NCI-H774 (cell line): ENCODE results near the gene PYGO2.
"Not testable (repeated sequence)": the region's sequence is repeated elsewhere in the genome, so short reads cannot be mapped to it uniquely, and the experiment has no call there.

ENCODE experiments used
- DNase-seq: peaks from one replicate; lab custom pipeline; 2025; lab: John Stamatoyannopoulos, UW

The PYGO2 gene

DNA sequence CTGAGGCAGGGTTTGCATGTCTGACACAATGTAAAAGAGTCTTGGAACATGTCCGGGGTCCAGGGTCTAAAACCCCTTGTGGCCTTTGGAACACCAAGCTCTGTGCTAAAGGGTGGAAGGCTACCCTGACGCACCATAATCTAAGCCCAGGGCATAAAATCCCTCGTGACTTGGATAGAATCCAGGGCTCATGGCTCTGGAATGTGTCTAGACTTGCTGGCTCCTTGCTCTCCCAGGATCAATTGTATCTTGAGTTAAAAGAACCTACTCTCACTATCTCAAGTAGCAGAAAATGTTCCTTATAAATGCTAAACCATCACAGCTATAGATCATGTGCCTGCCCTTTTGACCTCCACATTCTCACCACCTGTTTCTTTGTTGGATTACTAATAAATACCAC lies 53.5 kb downstream of the PYGO2 start:
- not testable (repeated sequence) for DNase-seq
